Stimulated activated CD8-positive, alpha-beta memory T cell treated with anti-CD3 and anti-CD28 coated beads, Interleukin-12 subunit alpha, Interleukin-12 subunit beta, amount 100 ng/mL, for 24 hours (primary cell): ENCODE results near the gene HSD17B14.
A peak's percentile ranks its signal among the peaks of the same experiment; 100 is the strongest.
"Not testable (repeated sequence)": the region's sequence is repeated elsewhere in the genome, so short reads cannot be mapped to it uniquely, and the experiment has no call there.

Experiments
- DNase-seq: peaks from one replicate; pipeline ENCODE4 v3.0.0-alpha.2; 2020; ENCODE audit errors: extremely low read depth

Gene HSD17B14

GRCh38 chr19:48836089-48837017, at the start of gene HSD17B14:
HSD17B14 (minus strand) TSS chr19:48836491; CDS start chr19:48836411, 80 bp downstream.
- no peak for DNase-seq

GRCh38 chr19:48883726-48884125, 47.4 kb upstream of the HSD17B14 start:
- no peak for DNase-seq

DNA sequence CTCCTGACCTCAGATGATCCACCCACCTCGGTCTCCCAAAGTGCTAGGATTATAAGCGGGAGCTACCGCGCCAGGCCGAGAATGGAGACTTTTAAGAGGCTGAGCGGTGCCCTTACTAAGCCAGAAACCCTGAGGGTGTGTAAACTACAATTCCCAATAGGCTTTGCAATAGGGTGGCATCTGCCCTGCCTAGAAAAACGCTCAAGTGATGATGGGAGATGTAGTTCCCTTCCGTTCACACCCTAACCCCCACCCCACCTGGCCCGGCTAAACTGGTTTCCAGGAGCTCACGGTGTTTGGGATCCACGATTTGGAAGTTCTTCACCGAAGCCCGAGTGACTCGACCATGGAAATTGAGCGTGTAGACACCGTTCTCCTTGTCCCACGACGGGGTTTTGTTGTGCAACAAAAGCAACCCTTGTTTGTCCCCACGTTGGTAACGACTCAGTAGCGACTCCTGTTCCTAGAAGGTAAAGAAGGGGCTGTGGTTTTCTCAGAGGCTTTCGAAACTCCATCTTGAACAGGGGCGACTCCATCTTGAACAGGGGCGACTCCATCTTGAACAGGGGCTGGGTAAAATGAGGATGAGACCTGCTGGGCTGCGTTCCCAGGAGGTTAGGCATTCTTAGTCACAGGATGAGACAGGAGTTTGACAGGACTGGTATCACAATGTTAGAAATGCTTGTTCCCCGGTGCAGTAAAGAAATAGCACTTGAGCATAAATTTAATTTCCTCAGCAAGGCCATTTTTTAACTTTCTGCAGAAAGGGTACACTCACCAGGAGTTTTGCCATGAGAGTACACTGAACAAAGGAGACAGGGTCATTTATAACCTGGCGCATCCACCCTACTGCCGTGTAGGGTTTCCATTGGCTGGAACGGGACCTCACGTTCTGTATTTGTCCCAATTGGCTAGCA, 45.7 kb upstream of the HSD17B14 start:
- no peak for DNase-seq

DNA sequence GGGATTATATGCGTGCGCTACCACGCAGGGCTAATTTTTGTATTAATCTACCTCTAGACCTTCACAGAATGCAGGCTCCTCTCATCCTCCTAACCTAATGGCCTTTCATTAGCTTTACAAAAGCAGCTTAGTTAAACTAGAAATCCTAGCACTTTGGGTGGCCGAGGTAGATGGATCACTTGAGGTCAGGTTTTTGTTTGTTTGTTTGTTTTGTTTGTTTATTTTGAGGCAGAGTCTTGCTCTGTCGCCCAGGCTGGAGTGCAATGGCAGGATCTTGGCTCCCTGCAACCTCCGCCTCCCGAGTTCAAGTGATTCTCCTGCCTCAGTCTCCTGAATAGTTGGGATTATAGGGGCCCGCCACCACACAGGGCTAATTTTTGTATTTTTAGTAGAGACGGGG, 43.4 kb upstream of the HSD17B14 start:
- DNase-seq, result not testable (repeated sequence)

- no peak for DNase-seq
These were observed 42.8 kb upstream of the HSD17B14 start for GRCh38 chr19:48879025-48879637.

DNA sequence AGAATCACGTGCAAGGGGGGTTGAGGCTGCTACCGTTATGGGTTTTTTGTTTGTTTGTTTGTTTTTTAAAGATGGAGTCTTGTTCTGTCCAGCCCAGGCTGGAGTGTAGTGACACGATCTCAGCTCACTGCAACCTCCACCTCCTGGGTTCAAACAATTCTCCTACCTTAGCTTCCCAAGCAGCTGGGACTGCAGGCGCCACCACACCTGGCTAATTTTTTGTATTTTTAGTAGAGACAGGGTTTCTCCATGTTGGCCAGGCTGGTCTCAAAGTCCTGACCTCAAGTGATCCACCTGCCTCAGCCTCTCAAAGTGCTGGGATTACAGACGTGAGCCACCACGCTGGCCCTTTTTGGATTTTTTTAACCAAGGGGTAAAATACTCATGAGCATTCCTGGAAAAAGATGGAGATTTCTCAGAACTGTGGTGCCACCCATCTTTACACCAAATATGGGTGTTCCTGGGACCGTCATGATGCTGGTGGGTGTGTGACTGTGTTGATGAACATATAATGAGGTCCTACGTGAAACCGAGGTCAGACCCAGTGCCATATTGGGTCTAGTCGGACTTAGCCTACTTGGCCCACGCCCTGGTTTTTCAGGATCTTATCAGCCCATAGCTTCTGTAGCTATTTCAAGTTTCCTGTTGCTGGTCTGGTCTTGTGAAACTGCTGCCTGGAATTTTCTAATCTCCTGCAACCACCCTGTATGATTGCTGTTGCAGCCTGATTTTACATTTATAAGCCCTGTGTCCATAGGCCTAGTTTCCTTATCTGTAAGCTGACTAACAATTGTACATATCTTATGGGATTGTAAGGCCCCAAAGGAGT, 42.1 kb upstream of the HSD17B14 start:
- no peak for DNase-seq

DNA sequence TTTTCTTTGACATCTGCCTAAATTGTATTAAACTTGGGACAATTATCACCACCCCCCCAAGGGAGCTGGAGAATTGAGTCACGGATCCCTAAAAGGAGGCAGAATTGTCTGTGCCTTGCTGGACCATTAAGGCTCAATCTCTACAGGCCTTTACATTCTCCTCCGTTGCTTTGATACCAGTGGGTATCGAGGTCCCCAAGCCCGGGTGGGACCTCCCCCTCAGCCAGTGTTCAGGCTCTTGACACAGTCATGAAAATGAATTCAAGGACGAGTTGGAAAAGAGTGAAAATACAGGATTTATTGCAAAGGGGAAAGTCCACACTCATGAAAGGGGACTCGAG, 41.5 kb upstream of the HSD17B14 start:
- no peak for DNase-seq

DNA sequence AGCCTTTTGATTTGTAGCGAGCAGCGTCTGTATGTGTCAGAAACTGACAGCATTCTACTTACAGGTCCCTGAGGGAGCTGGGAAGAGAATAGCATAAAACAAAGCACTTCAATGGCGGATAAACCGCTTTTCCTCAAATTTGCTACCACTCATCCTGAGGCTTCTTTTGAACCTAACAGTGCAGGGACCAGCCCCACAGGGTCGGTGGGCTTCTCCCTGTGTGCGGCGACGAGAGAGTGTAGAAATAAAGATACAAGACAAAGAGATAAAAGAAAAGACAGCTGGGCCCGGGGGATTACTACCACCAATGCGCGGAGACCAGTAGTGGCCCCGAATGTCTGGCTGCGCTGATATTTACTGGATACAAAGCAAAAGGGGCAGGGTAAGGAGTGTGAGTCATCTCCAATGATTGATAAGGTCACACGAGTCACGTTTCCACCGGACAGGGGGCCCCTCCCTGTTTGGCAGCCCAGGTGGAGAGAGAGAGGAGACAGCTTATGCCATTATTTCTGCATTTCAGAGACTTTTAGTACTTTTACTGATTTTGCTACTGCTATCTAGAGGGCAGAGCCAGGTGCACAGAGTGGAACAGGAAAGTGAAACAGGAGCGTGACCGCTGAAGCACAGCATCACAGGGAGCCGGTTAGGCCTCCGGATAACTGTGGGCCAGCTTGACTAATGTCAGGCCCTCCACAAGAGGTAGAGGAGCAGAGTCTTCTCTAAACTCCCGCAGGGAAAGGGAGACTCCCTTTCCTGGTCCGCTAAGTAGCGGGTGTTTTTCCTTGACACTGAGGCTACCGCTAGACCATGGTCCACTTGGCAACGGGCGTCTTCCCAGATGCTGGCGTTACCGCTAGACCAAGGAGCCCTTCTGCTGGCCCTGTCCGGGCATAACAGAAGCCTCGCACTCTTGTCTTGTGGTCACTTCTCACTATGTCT, 40.0 kb upstream of the HSD17B14 start:
- DNase-seq, result not testable (repeated sequence)

GRCh38 chr19:48874303-48875135, 38.2 kb upstream of the HSD17B14 start:
- no peak for DNase-seq

- no peak for DNase-seq
These were observed 37.4 kb upstream of the HSD17B14 start for GRCh38 chr19:48873476-48874302.

DNA sequence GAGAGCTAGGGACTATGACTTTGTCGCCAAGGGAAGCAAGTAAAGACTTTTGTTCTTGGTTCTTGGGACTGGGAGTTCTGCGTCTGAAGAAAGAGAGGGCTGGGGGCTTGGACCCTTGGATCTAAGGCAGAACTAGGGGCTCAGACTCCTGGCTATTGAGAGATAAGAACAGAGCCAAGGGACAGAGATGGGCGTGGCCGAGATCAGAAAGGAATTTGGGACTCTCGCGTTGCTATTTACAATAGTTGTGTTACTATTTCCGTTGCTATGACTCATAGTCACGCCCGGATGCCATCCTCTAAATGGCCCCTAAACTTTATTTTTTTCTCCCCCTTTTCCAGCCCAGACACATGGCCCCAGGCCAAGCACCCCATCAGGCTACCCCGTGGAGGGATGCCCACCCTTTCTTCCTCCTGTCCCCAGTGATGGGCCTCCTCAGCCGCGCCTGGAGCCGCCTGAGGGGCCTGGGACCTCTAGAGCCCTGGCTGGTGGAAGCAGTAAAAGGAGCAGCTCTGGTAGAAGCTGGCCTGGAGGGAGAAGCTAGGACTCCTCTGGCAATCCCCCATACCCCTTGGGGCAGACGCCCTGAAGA, 36.7 kb upstream of the HSD17B14 start:
- peak; percentile 58 for DNase-seq

- DNase-seq, result peak; percentile 93
These were observed 36.0 kb upstream of the HSD17B14 start, which contains the start of gene PPP1R15A for GRCh38 chr19:48872182-48872883. PPP1R15A (plus strand) TSS chr19:48872421; CDS start chr19:48873234, 813 bp downstream.

DNA sequence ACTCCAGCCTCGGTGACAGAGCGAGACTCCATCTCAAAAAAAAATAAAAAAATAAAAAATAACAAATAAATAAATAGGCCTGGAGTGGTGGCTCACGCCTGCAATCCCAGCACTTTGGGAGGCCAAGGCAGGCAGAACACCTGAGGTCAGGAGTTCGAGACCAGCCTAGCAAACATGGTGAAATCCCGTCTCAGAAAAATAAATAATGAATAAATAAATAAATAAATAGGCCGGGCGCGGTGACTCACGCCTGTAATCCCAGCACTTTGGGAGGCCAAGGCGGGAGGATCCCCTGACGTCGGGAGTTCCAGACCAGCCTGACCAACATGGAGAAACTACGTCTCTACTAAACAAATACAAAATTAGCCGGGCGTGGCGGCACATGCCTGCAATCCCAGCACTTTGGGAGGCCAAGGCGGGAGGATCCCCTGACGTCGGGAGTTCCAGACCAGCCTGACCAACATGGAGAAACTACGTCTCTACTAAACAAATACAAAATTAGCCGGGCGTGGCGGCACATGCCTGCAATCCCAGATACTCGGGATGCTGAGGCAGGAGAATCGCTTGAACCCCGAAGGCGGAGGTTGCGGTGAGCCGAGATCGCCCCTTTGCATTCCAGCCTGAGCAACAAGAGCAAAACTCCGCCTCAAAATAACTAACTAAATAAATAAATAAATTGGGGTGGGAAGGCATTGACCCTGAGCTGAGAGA, 35.3 kb upstream of the HSD17B14 start:
- not testable (repeated sequence) for DNase-seq

- DNase-seq, result no peak
These were observed 33.8 kb upstream of the HSD17B14 start for GRCh38 chr19:48870048-48870447.

DNA sequence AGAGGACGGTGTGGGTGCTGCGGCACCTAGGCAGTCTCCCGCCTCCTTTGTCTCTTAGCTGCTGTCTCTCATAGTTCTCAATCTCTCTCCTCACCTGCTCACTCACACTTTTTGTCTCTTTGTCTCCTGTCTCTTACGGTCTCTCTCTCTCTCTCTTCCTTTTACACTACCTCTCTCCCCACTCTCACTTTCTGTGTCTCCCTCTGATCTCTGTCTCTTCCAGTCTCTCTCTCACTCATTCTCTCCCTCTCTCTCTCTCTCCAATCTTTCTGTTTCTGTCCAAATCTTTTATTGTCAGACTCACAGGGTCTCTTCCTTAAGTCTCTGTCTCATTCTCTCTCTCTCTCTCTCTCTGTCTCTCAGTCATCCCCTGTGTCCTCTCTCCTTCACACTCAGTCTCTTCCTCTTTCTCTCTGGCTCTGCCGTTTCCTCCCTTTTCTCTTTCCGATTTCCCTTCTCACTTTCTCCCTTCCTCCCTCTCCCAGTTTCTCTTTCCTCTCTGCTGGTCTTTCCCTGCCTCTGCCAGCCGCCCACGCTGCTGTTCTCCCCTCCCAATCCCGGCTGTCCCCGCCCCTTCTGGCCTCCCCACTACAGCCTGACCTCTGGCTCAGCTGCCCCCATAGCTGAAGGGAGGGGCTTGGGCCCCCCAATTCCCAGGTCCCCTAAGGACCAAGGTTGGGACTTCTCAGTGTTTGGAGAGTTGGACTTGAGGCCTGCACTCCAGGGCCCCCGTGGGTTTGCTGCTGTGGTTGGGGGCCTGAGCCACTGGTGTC, 32.0 kb upstream of the HSD17B14 start, which contains the start of gene PLEKHA4:
TSS of gene PLEKHA4 (minus strand) at position 504 of the 773 bp plus-strand sequence. CDS start 997 bp downstream, outside the sequence.
- DNase-seq, result no peak

GRCh38 chr19:48867746-48868113, 31.4 kb upstream of the HSD17B14 start:
- no peak for DNase-seq
